BJ (cell line): ENCODE data around the gene SPTLC1. TPM values are rescaled to one million over a fixed set of nuclear protein-coding genes. Genes with fewer than 3 reads are reported as not detected.
A peak's percentile ranks its signal among the peaks of the same experiment; 100 is the strongest.
"Not testable (repeated sequence)": the region's sequence is repeated elsewhere in the genome, so short reads cannot be mapped to it uniquely, and the experiment has no call there.

Experiments
- CTCF ChIA-PET: fragments of 350-600 bp; formaldehyde crosslinking; extraction: SDS; loops from one replicate; lab custom pipeline; 2021; ENCODE audit warnings: antibody characterized with exemption, inconsistent platforms; lab: Yijun Ruan, JAX
- POLR2A ChIA-PET: fragments of 300-600 bp; sonication (Branson Sonifier 250); formaldehyde crosslinking; extraction: SDS; loops from one replicate; lab custom pipeline; 2021; ENCODE audit warnings: antibody characterized with exemption; lab: Charles Lee
- DNase-seq: peaks from one replicate; pipeline ENCODE4 v3.0.0-alpha.2; 2011; ENCODE audit warnings: low read depth
- H3K27me3 ChIP-seq: 2 replicates; pipeline ENCODE4 v1.6.0; 2011; ENCODE audit warnings: low read length; ENCODE audit not compliant: control insufficient read depth, insufficient read depth
- H3K36me3 ChIP-seq: 2 replicates; pipeline ENCODE4 v1.5.1; 2011; ENCODE audit warnings: low read length; ENCODE audit not compliant: control insufficient read depth, insufficient read depth
- H3K4me3 ChIP-seq: 2 replicates; pipeline ENCODE4 v1.5.1; 2011; ENCODE audit warnings: low read depth, mild to moderate bottlenecking, control low read depth, low read length
- polyA plus RNA-seq: library from polyadenylated mRNA; depleted of rRNA; stranded (reverse); fragments of >200 nt; gene quantifications from 2 replicates; pipeline ENCODE4 v1.2.3, GENCODE V29; 2011
- TF ChIP-seq, protein P1 (sequence below): IDR thresholded peaks from 2 replicates; pipeline ENCODE4 v1.5.1; 2011; ENCODE audit warnings: low read depth, mild to moderate bottlenecking, control low read depth, inconsistent platforms, low read length, moderate library complexity; ENCODE audit not compliant: insufficient read depth

Gene SPTLC1
- polyA plus RNA-seq, 1 experiment = 102 TPM

DNA sequence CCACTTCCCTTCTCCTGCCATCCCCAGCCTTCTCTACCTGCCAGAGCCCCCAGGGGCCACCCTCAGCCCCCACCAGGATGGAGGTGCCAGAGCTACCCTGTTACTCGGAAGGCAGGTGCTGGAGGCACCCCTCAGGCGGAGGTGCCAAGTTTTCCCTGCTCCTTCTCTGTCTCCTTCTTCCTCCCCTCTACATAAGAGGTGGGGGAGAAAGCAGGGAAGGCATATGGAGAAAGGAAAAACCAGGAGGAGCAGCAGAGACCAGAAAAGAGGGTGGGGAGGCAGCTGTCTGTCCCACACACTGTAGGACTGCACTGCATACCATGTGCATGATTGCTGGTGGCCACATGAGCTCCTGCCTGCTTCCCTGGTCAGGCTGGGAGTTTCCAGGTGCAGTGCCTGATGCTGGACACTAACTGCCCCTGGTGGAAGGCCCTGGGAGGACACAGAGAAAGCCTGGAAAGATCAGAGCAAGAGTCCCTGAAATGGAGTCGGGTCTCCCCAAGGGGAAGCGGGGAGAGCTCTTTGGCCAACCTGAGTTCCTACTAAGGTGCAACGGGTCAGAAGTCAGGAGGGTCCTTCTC, 23.8 kb upstream of the SPTLC1 start:
- CTCF ChIA-PET = interaction anchor here (0.6 to 11.3 kb wide), 42 partner anchors 9 to 651 kb away, joined by 3 to 375 read pairs (median 9); partner anchors contain the start of genes CENPP and NOL8

DNA sequence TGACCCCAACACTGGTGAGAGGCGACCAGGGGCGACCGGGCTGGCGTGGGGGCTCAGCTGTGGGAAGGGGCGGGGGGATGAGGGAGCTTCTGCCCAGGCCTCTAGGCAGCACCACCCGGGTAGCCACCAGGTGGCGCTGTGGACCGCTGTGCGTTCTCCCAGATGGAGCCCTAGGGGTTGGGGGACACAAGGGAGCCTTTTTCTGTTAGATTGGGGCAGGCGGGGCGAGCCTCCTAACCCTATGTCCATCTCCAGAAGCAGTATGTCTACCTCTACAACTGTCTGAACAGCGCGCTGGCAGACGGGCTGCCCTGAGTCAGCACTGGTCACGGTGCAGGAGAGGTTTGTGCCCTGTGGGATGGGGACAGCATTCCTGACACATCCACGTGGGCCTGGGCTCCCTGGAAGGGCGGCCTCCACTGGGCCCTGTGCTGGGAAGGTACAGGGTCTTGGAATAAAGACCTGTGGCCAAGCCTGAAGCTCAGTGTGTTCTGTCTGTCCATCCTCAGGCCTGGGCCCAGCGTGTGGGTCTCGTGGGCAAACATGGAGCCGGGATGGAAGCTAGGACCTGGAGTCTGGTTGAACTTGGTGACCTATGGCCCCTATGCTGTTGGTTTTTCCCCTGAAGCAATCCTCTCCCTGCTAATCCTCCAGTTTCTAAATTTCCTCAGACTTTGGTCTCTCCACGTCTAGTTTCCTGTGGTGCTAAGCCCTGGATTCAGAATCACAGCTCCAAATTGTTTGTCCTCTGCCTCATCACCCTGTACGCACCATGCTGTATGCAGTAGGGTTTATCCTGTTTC, 23.1 kb upstream of the SPTLC1 start:
- POLR2A ChIA-PET = no interaction called here
- TF ChIP-seq, protein P1, sequence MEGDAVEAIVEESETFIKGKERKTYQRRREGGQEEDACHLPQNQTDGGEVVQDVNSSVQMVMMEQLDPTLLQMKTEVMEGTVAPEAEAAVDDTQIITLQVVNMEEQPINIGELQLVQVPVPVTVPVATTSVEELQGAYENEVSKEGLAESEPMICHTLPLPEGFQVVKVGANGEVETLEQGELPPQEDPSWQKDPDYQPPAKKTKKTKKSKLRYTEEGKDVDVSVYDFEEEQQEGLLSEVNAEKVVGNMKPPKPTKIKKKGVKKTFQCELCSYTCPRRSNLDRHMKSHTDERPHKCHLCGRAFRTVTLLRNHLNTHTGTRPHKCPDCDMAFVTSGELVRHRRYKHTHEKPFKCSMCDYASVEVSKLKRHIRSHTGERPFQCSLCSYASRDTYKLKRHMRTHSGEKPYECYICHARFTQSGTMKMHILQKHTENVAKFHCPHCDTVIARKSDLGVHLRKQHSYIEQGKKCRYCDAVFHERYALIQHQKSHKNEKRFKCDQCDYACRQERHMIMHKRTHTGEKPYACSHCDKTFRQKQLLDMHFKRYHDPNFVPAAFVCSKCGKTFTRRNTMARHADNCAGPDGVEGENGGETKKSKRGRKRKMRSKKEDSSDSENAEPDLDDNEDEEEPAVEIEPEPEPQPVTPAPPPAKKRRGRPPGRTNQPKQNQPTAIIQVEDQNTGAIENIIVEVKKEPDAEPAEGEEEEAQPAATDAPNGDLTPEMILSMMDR = peak; percentile 92
- H3K36me3 ChIP-seq = no peaks in the 10 kb centered on the region
- no peak overlapping the region for H3K4me3 ChIP-seq
- peaks cover 1% of the 10 kb centered on the region; the same call in 1 of the 2 replicates for H3K27me3 ChIP-seq
- CTCF ChIA-PET = interaction anchor here (0.6 to 11.3 kb wide), 39 partner anchors 10 to 598 kb away, joined by 3 to 375 read pairs (median 5); partner anchors contain the start of genes CENPP and NOL8
- no peak for DNase-seq

More for the DNA sequence above, 23.8 kb upstream of the SPTLC1 start:
- H3K27me3 ChIP-seq, DNase-seq, H3K4me3 ChIP-seq, H3K36me3 ChIP-seq, POLR2A ChIA-PET: not testable (repeated sequence)
- TF ChIP-seq, protein P1 = peak; percentile 57

DNA sequence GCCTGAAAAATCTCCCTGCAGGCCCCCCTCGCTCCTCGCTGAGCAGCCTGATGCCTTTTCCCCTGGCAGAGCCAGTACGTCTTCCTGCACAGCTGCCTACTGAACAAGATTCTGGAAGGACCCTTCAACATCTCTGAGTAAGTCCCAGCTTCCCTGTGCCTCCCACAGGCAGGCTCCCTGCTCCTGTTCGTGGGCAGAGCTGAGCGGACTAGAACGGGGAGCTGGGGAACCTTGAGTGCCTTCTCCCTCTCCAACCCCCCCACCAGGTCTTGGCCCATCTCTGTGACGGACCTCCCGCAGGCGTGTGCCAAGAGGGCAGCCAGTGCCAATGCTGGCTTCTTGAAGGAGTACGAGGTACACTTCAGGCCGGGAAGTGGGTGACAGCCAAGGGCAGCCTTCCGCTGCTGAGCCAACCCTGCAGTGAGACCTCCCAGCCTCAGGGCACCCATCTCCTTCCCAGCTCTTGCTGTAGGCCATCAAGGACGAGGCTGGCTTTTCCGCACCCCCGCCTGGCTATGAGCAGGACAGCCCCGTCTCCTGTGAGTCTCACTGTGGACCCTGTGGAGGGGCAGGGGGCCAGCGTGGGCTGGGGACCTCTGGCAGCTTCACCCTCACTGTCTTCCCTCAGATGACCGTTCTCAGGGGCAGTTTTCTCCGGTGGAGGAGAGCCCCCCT, 21.1 kb upstream of the SPTLC1 start:
- no peak for DNase-seq
- Histone ChIP-seq H3K36me3 (no peaks in the 10 kb centered on the region), H3K27me3 (no peaks in the 10 kb centered on the region), H3K4me3 (no peak overlapping the region)
- CTCF ChIA-PET = interaction anchor here (0.6 to 11.3 kb wide), 4 partner anchors 106 to 655 kb away, joined by 3 to 375 read pairs (median 6); partner anchors contain the start of genes CENPP and NOL8
- TF ChIP-seq, protein P1 = no peak
- POLR2A ChIA-PET = no interaction called here

DNA sequence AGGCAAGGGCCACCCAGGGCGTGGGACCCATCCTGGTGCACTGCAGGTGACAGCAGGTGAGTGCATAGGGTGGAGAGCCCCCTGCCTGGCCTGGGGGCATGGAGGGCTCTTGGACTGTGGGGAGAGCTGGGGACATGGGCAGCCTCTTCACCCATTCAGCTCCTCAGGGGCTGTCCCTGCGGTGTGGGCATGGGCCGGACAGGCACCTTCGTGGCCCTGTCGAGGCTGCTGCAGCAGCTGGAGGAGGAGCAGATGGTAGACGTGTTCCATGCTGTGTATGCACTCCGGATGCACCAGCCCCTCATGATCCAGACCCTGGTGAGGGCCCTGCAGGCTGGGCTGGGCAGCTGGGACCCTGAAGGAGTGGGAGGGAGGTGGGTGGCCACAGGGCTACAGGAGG, 20.4 kb upstream of the SPTLC1 start:
- ChIA-PET CTCF (interaction anchor here (1.4 to 11.3 kb wide), 6 partner anchors 11 to 656 kb away, joined by 3 to 375 read pairs (median 7); partner anchors contain the start of genes CENPP and NOL8), POLR2A (no interaction called here)
- Histone ChIP-seq H3K27me3 (no peaks in the 10 kb centered on the region), H3K4me3 (no peak overlapping the region), H3K36me3 (no peaks in the 10 kb centered on the region)
- no peak for DNase-seq
- TF ChIP-seq, protein P1 = no peak
